Measurements from ENCODE around the gene KIF3B.

The KIF3B gene

GRCh38 chr20:32297439-32297838, 20.0 kb downstream of the KIF3B start:
- Histone ChIP-seq H3K9me3 (ENCODE audit: low read length) (no peaks in the 10 kb centered on the region), H3K9ac (ENCODE audit: low read length) (no peak overlapping the region), H4K20me1 (ENCODE audit: insufficient read depth, low read length) (no peaks in the 10 kb centered on the region), H3F3A (ENCODE audit: insufficient read depth, low read length) (no peaks in the 10 kb centered on the region), H2AFZ (ENCODE audit: low read length) (no peak overlapping the region), H3K4me1 (ENCODE audit: insufficient read depth, low read length, severe bottlenecking) (no peaks in the 10 kb centered on the region), H3K27ac (ENCODE audit: low read depth, low read length, poor library complexity, severe bottlenecking) (no peak overlapping the region), H3K36me3 (ENCODE audit: insufficient read depth, low read length) (no peaks in the 10 kb centered on the region), H3K79me2 (ENCODE audit: insufficient read depth, low read length) (0 out of 2 replicates have a peak, but pooled peaks cover 2% of the 10 kb centered on the region), H3K4me3 (ENCODE audit: low read depth, low read length, poor library complexity, severe bottlenecking) (no peak overlapping the region), H3K9me2 (ENCODE audit: low read depth, low read length) (no peaks in the 10 kb centered on the region), H3K27me3 (ENCODE audit: insufficient read depth, low read length) (no peaks in the 10 kb centered on the region), H3K4me2 (ENCODE audit: low read length) (no peak overlapping the region)
- no peak for TF ChIP-seq EZH2 (IDR thresholded peaks at IDR 0.05; ENCODE audit: borderline replicate concordance, low read length)
- no peak for TF ChIP-seq CTCF (IDR thresholded peaks at IDR 0.05; ENCODE audit: low read length)

- Histone ChIP-seq H3F3A (ENCODE audit: insufficient read depth, low read length) (no peaks in the 10 kb centered on the region), H2AFZ (ENCODE audit: low read length) (no peak overlapping the region), H3K27ac (ENCODE audit: low read depth, low read length, poor library complexity, severe bottlenecking) (no peak overlapping the region), H3K4me3 (ENCODE audit: low read depth, low read length, poor library complexity, severe bottlenecking) (no peak overlapping the region), H3K4me2 (ENCODE audit: low read length) (no peak overlapping the region), H3K79me2 (ENCODE audit: insufficient read depth, low read length) (0 out of 2 replicates have a peak, but pooled peaks cover 2% of the 10 kb centered on the region), H3K4me1 (ENCODE audit: insufficient read depth, low read length, severe bottlenecking) (no peaks in the 10 kb centered on the region), H3K9me3 (ENCODE audit: low read length) (no peaks in the 10 kb centered on the region), H3K9ac (ENCODE audit: low read length) (no peak overlapping the region), H3K9me2 (ENCODE audit: low read depth, low read length) (no peaks in the 10 kb centered on the region), H3K36me3 (ENCODE audit: insufficient read depth, low read length) (no peaks in the 10 kb centered on the region), H3K27me3 (ENCODE audit: insufficient read depth, low read length) (no peaks in the 10 kb centered on the region), H4K20me1 (ENCODE audit: insufficient read depth, low read length) (no peaks in the 10 kb centered on the region)
- TF ChIP-seq CTCF (IDR thresholded peaks at IDR 0.05; ENCODE audit: low read length), result no peak
- TF ChIP-seq EZH2 (IDR thresholded peaks at IDR 0.05; ENCODE audit: borderline replicate concordance, low read length), result no peak
Measured at GRCh38 chr20:32300647-32301046, 23.2 kb downstream of the KIF3B start.

GRCh38 chr20:32301719-32302506, 24.5 kb downstream of the KIF3B start:
- H3K4me1 ChIP-seq (ENCODE audit: insufficient read depth, low read length, severe bottlenecking), result no peaks in the 10 kb centered on the region
- H3K36me3 ChIP-seq (ENCODE audit: insufficient read depth, low read length), result no peaks in the 10 kb centered on the region
- no peaks in the 10 kb centered on the region for H3K27me3 ChIP-seq (ENCODE audit: insufficient read depth, low read length)
- H3K9me2 ChIP-seq (ENCODE audit: low read depth, low read length), result no peaks in the 10 kb centered on the region
- H3F3A ChIP-seq (ENCODE audit: insufficient read depth, low read length), result no peaks in the 10 kb centered on the region
- 0 out of 2 replicates have a peak, but pooled peaks cover 2% of the 10 kb centered on the region for H3K79me2 ChIP-seq (ENCODE audit: insufficient read depth, low read length)
- no peak overlapping the region for H3K27ac ChIP-seq (ENCODE audit: low read depth, low read length, poor library complexity, severe bottlenecking)
- no peak overlapping the region for H2AFZ ChIP-seq (ENCODE audit: low read length)
- no peaks in the 10 kb centered on the region for H3K9me3 ChIP-seq (ENCODE audit: low read length)
- H3K4me3 ChIP-seq (ENCODE audit: low read depth, low read length, poor library complexity, severe bottlenecking), result no peak overlapping the region
- TF ChIP-seq EZH2 (IDR thresholded peaks at IDR 0.05; ENCODE audit: borderline replicate concordance, low read length) (no peak), CTCF (IDR thresholded peaks at IDR 0.05; ENCODE audit: low read length) (no peak)
- H3K4me2 ChIP-seq (ENCODE audit: low read length), result no peak overlapping the region
- H3K9ac ChIP-seq (ENCODE audit: low read length), result no peak overlapping the region
- H4K20me1 ChIP-seq (ENCODE audit: insufficient read depth, low read length), result no peaks in the 10 kb centered on the region
